CD4-positive, alpha-beta T cell (primary cell): Measurements from ENCODE around the gene YY1. TPM values are rescaled to one million over a fixed set of nuclear protein-coding genes. Genes with fewer than 3 reads are reported as not detected.

ENCODE experiments used
- ATAC-seq: fragments of 200-7000 bp; cut with Tn5 transposase; one replicate; pipeline ENCODE4 v1.10.0; 2022; ENCODE audit warnings: mild to moderate bottlenecking; ENCODE audit not compliant: poor library complexity
- CTCF ChIA-PET: fragments of 350-600 bp; sonication (Branson Sonifier 250); formaldehyde crosslinking; loops from one replicate; lab custom pipeline; 2021; ENCODE audit warnings: antibody characterized with exemption, inconsistent platforms; lab: Charles Lee
- POLR2A ChIA-PET: fragments of 350-600 bp; sonication (Branson Sonifier 250); formaldehyde crosslinking; loops from one replicate; lab custom pipeline; 2021; ENCODE audit warnings: antibody characterized with exemption, inconsistent platforms; lab: Charles Lee
- DNase-seq, 14 experiments: peaks; one replicate each; pipeline ENCODE4 v3.0.0-alpha.2; 2013 to 2020; ENCODE audit warnings: mixed read lengths in 2 of 14
- H3K27ac ChIP-seq, 2 donors: one replicate each; pipeline versions ENCODE4 v1.5.1 to v1.7.0; 2013; ENCODE audit warnings: low read length in 2 of 2, low read depth in 1 of 2, mild to moderate bottlenecking in 1 of 2
- H3K27me3 ChIP-seq, 2 experiments: 1 replicate in 1 of 2; 2 replicates in 1 of 2; pipeline versions ENCODE4 v1.6.1 to v1.7.0; 2013; ENCODE audit warnings: low read length in 2 of 2, control low read depth in 1 of 2, mild to moderate bottlenecking in 1 of 2, moderate library complexity in 1 of 2; ENCODE audit not compliant: insufficient read depth in 2 of 2, control insufficient read depth in 1 of 2
- H3K36me3 ChIP-seq: one replicate; pipeline ENCODE4 v1.6.1; 2013; ENCODE audit warnings: low read length, control low read depth; ENCODE audit not compliant: insufficient read depth
- H3K4me1 ChIP-seq: one replicate; pipeline ENCODE4 v1.6.1; 2013; ENCODE audit warnings: low read length, control low read depth; ENCODE audit not compliant: insufficient read depth
- H3K4me3 ChIP-seq: one replicate; pipeline ENCODE4 v1.5.1; 2013; ENCODE audit warnings: mild to moderate bottlenecking, low read length, moderate library complexity
- H3K9me3 ChIP-seq, 2 experiments: 1 replicate in 1 of 2; 2 replicates in 1 of 2; pipeline versions ENCODE4 v1.6.1 to v1.7.0; 2013; ENCODE audit warnings: low read length in 2 of 2, mild to moderate bottlenecking in 2 of 2, control low read depth in 1 of 2, moderate library complexity in 1 of 2; ENCODE audit not compliant: control insufficient read depth in 1 of 2, insufficient read depth in 1 of 2
- H3K27ac Mint-ChIP-seq: one replicate; pipeline ENCODE4 v1.8.0; 2020; ENCODE audit warnings: mixed read lengths
- H3K27me3 Mint-ChIP-seq: one replicate; pipeline ENCODE4 v1.8.0; 2021; ENCODE audit warnings: mixed read lengths
- H3K36me3 Mint-ChIP-seq: one replicate; pipeline ENCODE4 v1.8.0; 2021; ENCODE audit warnings: low read depth, mixed read lengths
- H3K4me1 Mint-ChIP-seq: one replicate; pipeline ENCODE4 v1.8.0; 2021; ENCODE audit warnings: low read depth, mixed read lengths
- H3K4me3 Mint-ChIP-seq: one replicate; pipeline ENCODE4 v1.8.0; 2020; ENCODE audit warnings: mild to moderate bottlenecking, mixed read lengths
- H3K9me3 Mint-ChIP-seq: one replicate; pipeline ENCODE4 v1.8.0; 2020; ENCODE audit warnings: mixed read lengths
- intact Hi-C, 2 experiments: fragments of 100-400 bp; cut with DNase I in 1 of 2; cut with micrococcal nuclease in 1 of 2; formaldehyde crosslinking; loops; one replicate each; pipeline versions ENCODE4 v1.15.1 to v1.9.0; 2023 to 2025; cut with DNase I, micrococcal nuclease
- total RNA-seq, 174 experiments: library from RNA in 2 of 174; stranded (reverse) in 2 of 174; gene quantifications; one replicate each; pipeline ENCODE4 v1.2.3 and lab custom pipeline; 2021 to 2026
- TF ChIP-seq, protein P1 (sequence below): fragments of 200-600 bp; IDR thresholded peaks from one replicate; pipeline ENCODE4 v1.8.0; 2022; ENCODE audit warnings: antibody characterized with exemption, mild to moderate bottlenecking

The YY1 gene
- total RNA-seq, 2 experiments from 2014 or later, result 68.9 to 70.4 TPM

DNA sequence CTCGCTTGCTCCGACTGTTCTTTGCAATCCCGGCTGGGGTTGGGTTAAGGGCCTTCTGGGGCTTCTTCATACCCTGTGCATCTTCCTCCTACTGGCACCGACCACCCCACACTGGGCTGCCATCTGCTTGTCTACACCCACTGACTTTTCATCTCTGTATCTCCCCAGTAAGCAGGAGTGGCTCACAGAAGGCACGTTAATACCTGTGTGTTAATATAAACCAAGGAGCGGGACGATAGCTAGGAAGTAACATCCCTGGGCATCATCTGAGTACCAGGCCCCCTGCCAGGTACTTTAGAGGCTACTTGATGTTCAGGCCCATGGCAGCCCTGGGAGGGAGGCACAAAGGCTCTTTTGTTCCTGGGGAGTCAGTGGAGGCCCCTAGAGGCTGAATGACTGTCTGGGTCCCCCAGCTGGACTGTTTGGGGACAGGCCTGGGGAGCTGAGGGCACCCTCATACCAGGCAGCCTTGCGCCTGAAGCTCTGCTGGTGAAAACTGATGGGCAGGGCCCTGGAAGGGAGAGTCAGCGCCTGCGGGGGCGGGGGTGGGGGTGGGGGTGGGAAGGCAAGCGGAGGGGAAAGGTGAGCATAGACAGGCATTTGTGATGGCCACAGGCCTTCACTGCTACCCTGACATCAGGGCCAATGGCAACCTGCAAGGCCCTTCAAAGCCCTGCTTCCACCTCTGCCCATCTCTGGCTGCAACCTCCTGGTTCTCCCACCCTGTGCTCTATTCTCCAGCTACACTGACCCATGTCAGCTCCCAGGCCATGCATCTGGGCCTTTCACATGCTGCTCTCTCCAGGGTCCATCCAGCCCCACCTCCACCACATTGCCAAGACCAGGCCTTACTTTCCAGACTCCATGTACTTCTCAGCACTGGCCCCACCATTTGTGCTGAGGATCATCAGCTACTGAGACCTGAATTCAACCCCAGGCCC, 45.3 kb upstream of the YY1 start:
- intact Hi-C loops, result loop anchor here (1.0 to 5.0 kb wide), 10 partner anchors 21 to 211 kb away; partner anchors contain the start of genes WDR25 (in 1 of the 2) and YY1 (in 1 of the 2)
- H3K4me3 ChIP-seq, result peak overlapping the region; percentile 31
- ATAC-seq (peak; percentile 3), DNase-seq (peak in 1 of 14 experiments; percentile 53)
- Mint-ChIP-seq H3K36me3 (no peaks in the 10 kb centered on the region), H3K4me3 (peak overlapping the region; percentile 54), H3K27me3 (no peaks in the 10 kb centered on the region), H3K9me3 (no peaks in the 10 kb centered on the region), H3K27ac (peak overlapping the region; percentile 86), H3K4me1 (peaks cover 9% of the 10 kb centered on the region)
- POLR2A ChIA-PET, result interaction anchor here (0.6 to 3.2 kb wide), 24 partner anchors 19 to 222 kb away, joined by 3 to 43 read pairs (median 6); partner anchors contain the start of genes EVL, WDR25 and YY1
- no peaks in the 10 kb centered on the region for H3K9me3 ChIP-seq
- H3K27me3 ChIP-seq, result no peaks in the 10 kb centered on the region
- H3K4me1 ChIP-seq, result peaks cover 21% of the 10 kb centered on the region
- CTCF ChIA-PET, result interaction anchor here (0.7 to 3.4 kb wide), 49 partner anchors 10 to 294 kb away, joined by 3 to 49 read pairs (median 5); partner anchors contain the start of genes DEGS2 and EVL
- no peaks in the 10 kb centered on the region for H3K36me3 ChIP-seq
- TF ChIP-seq, protein P1, sequence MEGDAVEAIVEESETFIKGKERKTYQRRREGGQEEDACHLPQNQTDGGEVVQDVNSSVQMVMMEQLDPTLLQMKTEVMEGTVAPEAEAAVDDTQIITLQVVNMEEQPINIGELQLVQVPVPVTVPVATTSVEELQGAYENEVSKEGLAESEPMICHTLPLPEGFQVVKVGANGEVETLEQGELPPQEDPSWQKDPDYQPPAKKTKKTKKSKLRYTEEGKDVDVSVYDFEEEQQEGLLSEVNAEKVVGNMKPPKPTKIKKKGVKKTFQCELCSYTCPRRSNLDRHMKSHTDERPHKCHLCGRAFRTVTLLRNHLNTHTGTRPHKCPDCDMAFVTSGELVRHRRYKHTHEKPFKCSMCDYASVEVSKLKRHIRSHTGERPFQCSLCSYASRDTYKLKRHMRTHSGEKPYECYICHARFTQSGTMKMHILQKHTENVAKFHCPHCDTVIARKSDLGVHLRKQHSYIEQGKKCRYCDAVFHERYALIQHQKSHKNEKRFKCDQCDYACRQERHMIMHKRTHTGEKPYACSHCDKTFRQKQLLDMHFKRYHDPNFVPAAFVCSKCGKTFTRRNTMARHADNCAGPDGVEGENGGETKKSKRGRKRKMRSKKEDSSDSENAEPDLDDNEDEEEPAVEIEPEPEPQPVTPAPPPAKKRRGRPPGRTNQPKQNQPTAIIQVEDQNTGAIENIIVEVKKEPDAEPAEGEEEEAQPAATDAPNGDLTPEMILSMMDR, result no peak
- peak overlapping the region; percentile 33 to 79 for H3K27ac ChIP-seq

DNA sequence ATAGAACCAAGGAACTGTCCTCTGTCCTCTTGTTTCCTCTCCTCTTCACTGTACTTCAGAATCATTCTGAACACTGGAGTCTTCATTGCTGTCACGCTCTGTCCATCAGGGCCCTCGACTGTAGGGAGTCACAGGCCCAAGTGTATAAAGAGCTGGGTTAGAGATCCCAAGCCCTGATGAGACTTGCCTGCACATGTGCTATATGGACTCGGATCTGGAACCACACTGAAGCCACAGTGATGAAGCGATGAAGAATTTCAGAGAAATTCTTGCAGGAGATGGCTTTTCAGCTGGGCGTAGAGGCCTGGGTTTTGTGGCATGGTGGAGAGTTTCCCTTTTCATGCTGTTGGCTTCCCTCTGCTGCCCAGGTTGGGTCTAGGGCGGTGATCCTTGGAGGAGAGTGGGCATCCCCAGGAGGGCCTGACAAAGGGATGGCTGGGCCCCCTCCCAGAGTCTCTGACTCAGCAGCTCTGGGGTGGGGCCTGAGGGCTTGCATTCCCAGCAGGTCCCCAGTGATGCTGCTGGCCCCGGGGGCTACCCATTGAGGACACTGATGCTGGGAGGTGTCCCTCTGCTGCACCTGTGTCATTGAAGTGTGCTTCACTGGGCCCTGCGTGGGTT, 39.6 kb upstream of the YY1 start:
- H3K4me3 ChIP-seq, result no peak overlapping the region
- Mint-ChIP-seq H3K27me3 (no peaks in the 10 kb centered on the region), H3K4me3 (no peak overlapping the region), H3K4me1 (no peaks in the 10 kb centered on the region), H3K9me3 (no peaks in the 10 kb centered on the region), H3K36me3 (no peaks in the 10 kb centered on the region), H3K27ac (no peak overlapping the region)
- no peaks in the 10 kb centered on the region for H3K36me3 ChIP-seq
- no peaks in the 10 kb centered on the region for H3K4me1 ChIP-seq
- no peaks in the 10 kb centered on the region for H3K27me3 ChIP-seq
- ATAC-seq (no peak), DNase-seq (no peak)
- no peaks in the 10 kb centered on the region for H3K9me3 ChIP-seq
- no peak overlapping the region for H3K27ac ChIP-seq
- ChIA-PET CTCF (no interaction called here), POLR2A (no interaction called here)
- intact Hi-C loops, result no loop called here
- TF ChIP-seq, protein P1, result no peak

DNA sequence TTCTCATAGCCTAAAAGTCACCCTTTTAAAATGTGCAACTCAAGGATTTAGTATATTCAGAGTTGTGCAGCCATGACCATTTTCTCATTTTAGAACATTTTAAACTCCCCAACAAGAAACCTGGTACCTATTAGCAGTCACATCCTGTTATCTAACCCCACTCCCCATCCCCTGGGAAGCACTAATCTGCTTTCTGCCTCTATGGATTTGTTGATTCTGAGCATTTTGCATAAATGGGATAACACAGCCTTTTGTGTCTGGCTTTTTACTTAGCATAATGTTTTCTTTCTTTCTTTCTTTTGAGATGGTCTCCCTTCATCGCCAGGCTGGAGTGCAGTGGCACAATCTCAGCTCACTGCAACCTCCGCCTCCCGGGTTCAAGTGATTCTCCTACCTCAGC, 38.6 kb upstream of the YY1 start:
- no peak overlapping the region for H3K4me3 Mint-ChIP-seq
- Histone ChIP-seq H3K4me1 (no peaks in the 10 kb centered on the region), H3K4me3 (no peak overlapping the region), H3K36me3 (no peaks in the 10 kb centered on the region), H3K27me3 (no peaks in the 10 kb centered on the region), H3K27ac (no peak overlapping the region), H3K9me3 (no peaks in the 10 kb centered on the region)
- DNase-seq (no peak), ATAC-seq (no peak)
- no peaks in the 10 kb centered on the region for H3K27me3 Mint-ChIP-seq
- no peaks in the 10 kb centered on the region for H3K4me1 Mint-ChIP-seq
- TF ChIP-seq, protein P1, result no peak
- CTCF ChIA-PET, result no interaction called here
- H3K36me3 Mint-ChIP-seq, result no peaks in the 10 kb centered on the region
- POLR2A ChIA-PET, result no interaction called here
- intact Hi-C loops, result no loop called here
- H3K9me3 Mint-ChIP-seq, result no peaks in the 10 kb centered on the region
- H3K27ac Mint-ChIP-seq, result no peak overlapping the region
